WERI-Rb-1 (cell line): Measurements from ENCODE around the gene CMTM7.
A peak's percentile ranks its signal among the peaks of the same experiment; 100 is the strongest.

Experiments used
- DNase-seq: peaks from one replicate; pipeline ENCODE4 v3.0.0-alpha.2; 2020
- H3K27ac ChIP-seq: fragments of 250-450 bp; sonication (Bioruptor Pico); 2 replicates; pipeline ENCODE4 v1.5.1; 2020; ENCODE audit warnings: mild to moderate bottlenecking, moderate library complexity
- H3K27me3 ChIP-seq: fragments of 250-450 bp; sonication (Bioruptor Pico); 2 replicates; pipeline ENCODE4 v1.5.1; 2021; ENCODE audit warnings: mild to moderate bottlenecking, low read depth, moderate library complexity; ENCODE audit not compliant: insufficient read depth, severe bottlenecking
- H3K36me3 ChIP-seq: fragments of 250-450 bp; sonication (Bioruptor Pico); 2 replicates; pipeline ENCODE4 v1.5.1; 2020; ENCODE audit warnings: mild to moderate bottlenecking, moderate library complexity
- H3K4me3 ChIP-seq: 2 replicates; pipeline ENCODE4 v1.5.1; 2011; ENCODE audit warnings: low read depth, mild to moderate bottlenecking, control low read depth, low read length
- H3K9me3 ChIP-seq: fragments of 250-450 bp; sonication (Bioruptor Pico); 2 replicates; pipeline ENCODE4 v1.5.1; 2021; ENCODE audit warnings: mild to moderate bottlenecking, moderate library complexity; ENCODE audit not compliant: severe bottlenecking
- TF ChIP-seq, protein P1 (sequence below): IDR thresholded peaks from 2 replicates; pipeline ENCODE4 v1.5.1; 2011; ENCODE audit warnings: low read depth, mild to moderate bottlenecking, control low read depth, inconsistent platforms, low read length

The CMTM7 gene

DNA sequence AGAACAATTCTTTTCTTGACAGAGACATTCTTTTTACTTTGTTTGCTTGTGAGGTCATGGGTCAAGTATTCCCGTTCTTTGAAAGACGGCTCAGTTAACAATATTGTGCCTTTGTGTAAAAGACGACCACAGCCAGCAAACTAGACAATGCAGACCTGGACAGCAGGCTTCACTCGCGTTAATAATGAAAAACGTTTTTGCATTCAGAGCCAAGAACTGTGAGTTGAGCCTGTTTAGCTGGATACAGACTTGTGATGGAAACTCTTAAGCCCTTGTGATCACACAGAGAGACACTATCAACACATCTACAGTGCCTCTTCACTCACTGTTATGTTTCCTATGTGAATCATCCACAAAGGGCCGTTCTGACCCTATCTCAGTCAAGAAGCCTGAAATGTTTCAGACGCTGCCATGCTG, 37.3 kb upstream of the CMTM7 start:
- H3K36me3 ChIP-seq = no peaks in the 10 kb centered on the region
- no peaks in the 10 kb centered on the region for H3K27me3 ChIP-seq
- H3K4me3 ChIP-seq = no peak overlapping the region
- DNase-seq = no peak
- H3K9me3 ChIP-seq = no peaks in the 10 kb centered on the region
- H3K27ac ChIP-seq = no peak overlapping the region
- TF ChIP-seq, protein P1, sequence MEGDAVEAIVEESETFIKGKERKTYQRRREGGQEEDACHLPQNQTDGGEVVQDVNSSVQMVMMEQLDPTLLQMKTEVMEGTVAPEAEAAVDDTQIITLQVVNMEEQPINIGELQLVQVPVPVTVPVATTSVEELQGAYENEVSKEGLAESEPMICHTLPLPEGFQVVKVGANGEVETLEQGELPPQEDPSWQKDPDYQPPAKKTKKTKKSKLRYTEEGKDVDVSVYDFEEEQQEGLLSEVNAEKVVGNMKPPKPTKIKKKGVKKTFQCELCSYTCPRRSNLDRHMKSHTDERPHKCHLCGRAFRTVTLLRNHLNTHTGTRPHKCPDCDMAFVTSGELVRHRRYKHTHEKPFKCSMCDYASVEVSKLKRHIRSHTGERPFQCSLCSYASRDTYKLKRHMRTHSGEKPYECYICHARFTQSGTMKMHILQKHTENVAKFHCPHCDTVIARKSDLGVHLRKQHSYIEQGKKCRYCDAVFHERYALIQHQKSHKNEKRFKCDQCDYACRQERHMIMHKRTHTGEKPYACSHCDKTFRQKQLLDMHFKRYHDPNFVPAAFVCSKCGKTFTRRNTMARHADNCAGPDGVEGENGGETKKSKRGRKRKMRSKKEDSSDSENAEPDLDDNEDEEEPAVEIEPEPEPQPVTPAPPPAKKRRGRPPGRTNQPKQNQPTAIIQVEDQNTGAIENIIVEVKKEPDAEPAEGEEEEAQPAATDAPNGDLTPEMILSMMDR = no peak

DNA sequence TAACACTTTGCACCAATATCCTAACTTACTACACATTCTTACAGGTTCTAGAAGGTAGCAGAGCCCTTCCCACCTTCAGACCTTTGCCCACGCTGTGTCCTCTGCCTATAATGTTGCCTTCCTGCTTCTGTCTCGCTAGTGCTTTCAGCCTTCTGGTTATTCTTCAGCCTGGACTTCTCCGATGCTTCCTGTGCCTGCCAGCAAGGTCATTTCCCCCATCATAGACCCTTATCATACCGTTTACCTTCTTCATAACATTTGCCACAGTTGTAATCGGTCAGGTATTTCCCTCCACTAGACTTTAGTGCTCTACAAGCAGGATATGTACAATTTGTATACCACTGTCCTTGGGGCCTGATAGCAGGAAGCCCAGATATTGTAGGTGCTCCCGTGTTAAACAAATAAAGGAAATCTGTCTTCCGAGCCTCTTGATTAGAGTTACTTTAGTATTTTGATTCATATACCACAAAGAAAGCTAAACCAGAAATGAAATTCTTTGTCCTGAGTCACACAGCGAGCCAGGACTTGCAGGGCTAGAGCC, 35.8 kb upstream of the CMTM7 start:
- Histone ChIP-seq H3K4me3 (no peak overlapping the region), H3K27me3 (no peaks in the 10 kb centered on the region), H3K27ac (no peak overlapping the region), H3K36me3 (no peaks in the 10 kb centered on the region), H3K9me3 (no peaks in the 10 kb centered on the region)
- TF ChIP-seq, protein P1 = no peak
- no peak for DNase-seq

GRCh38 chr3:32359766-32360492, 31.7 kb upstream of the CMTM7 start:
- Histone ChIP-seq H3K4me3 (no peak overlapping the region), H3K9me3 (no peaks in the 10 kb centered on the region), H3K27ac (no peak overlapping the region), H3K27me3 (no peaks in the 10 kb centered on the region), H3K36me3 (no peaks in the 10 kb centered on the region)
- DNase-seq = peak; percentile 45
- TF ChIP-seq, protein P1 = no peak

- TF ChIP-seq, protein P1 = no peak
Observed at GRCh38 chr3:32360493-32360827, 31.2 kb upstream of the CMTM7 start.

GRCh38 chr3:32366638-32367397, 24.8 kb upstream of the CMTM7 start:
- no peaks in the 10 kb centered on the region for H3K9me3 ChIP-seq
- H3K36me3 ChIP-seq = no peaks in the 10 kb centered on the region
- TF ChIP-seq, protein P1 = no peak
- H3K27me3 ChIP-seq = no peaks in the 10 kb centered on the region
- no peak for DNase-seq
- H3K27ac ChIP-seq = no peak overlapping the region
- no peak overlapping the region for H3K4me3 ChIP-seq

More at GRCh38 chr3:32360493-32360827, 31.2 kb upstream of the CMTM7 start:
- Histone ChIP-seq H3K27me3 (no peaks in the 10 kb centered on the region), H3K9me3 (no peaks in the 10 kb centered on the region), H3K27ac (no peak overlapping the region), H3K36me3 (no peaks in the 10 kb centered on the region), H3K4me3 (no peak overlapping the region)
- no peak for DNase-seq
